ENCODE measurements around the gene SCYL2. TPM values are rescaled to one million over a fixed set of nuclear protein-coding genes. Genes with fewer than 3 reads are reported as not detected.
A peak's percentile ranks its signal among the peaks of the same experiment; 100 is the strongest.

The SCYL2 gene
- total and polyA plus RNA-seq, 2 of the 13 experiments (the other 11 are each of a cell fraction or from before 2014, with no cell fraction given), result 11.4 to 28.8 TPM

- TF ChIP-seq RFX5 (IDR thresholded peaks at IDR 0.05; ENCODE audit: low read depth, low read length) (0 out of 2 replicates have a peak, but pooled peaks have one; percentile 26), MNT (IDR thresholded peaks at IDR 0.05) (no peak), NR2F2 (IDR thresholded peaks at IDR 0.05; ENCODE audit: borderline replicate concordance, low read depth) (no peak), PCBP2 (optimal IDR thresholded peaks at IDR 0.05; ENCODE audit: low read depth, low read length, poor library complexity, severe bottlenecking) (no peak), ZFP41 (CRISPR knock-in tag; IDR thresholded peaks at IDR 0.05; ENCODE audit: borderline replicate concordance) (no peak), EZH2 (conservative IDR thresholded peaks at IDR 0.05; ENCODE audit: low read depth, low read length) (no peak), KLF6 (CRISPR knock-in tag; IDR thresholded peaks at IDR 0.05) (0 out of 2 replicates have a peak, but pooled peaks have one; percentile 47), MXD4 (CRISPR knock-in tag; IDR thresholded peaks at IDR 0.05) (no peak), CEBPG (CRISPR knock-in tag; IDR thresholded peaks at IDR 0.05) (no peak), MIER2 (CRISPR knock-in tag; IDR thresholded peaks at IDR 0.05) (no peak), ZSCAN21 (CRISPR knock-in tag; IDR thresholded peaks at IDR 0.05; ENCODE audit: borderline replicate concordance) (no peak), DMAP1 (CRISPR knock-in tag; IDR thresholded peaks at IDR 0.05) (0 out of 2 replicates have a peak, but pooled peaks have one; percentile 31), SMAD3 (CRISPR knock-in tag; IDR thresholded peaks at IDR 0.05) (no peak), GFI1 (CRISPR knock-in tag; IDR thresholded peaks at IDR 0.05; ENCODE audit: borderline replicate concordance) (peak; percentile 57; the same call in 1 of the 2 replicates), HNRNPH1 (optimal IDR thresholded peaks at IDR 0.05; ENCODE audit: low read depth, low read length) (peak; percentile 26), CBX1 (IDR thresholded peaks at IDR 0.05; ENCODE audit: low read depth) (no peak), ZFP91 (CRISPR knock-in tag; IDR thresholded peaks at IDR 0.05; ENCODE audit: borderline replicate concordance) (peak; percentile 46; the same call in 1 of the 2 replicates), SSRP1 (CRISPR knock-in tag; IDR thresholded peaks at IDR 0.05) (0 out of 2 replicates have a peak, but pooled peaks have one; percentile 13), NR2C2 (CRISPR knock-in tag; IDR thresholded peaks at IDR 0.05; ENCODE audit: borderline replicate concordance) (peak; percentile 18; the same call in 1 of the 2 replicates), ELF1 (CRISPR knock-in tag; IDR thresholded peaks at IDR 0.05) (peak; percentile 63), ZNF549 (CRISPR knock-in tag; IDR thresholded peaks at IDR 0.05) (no peak)
- TF ChIP-seq, protein P1, sequence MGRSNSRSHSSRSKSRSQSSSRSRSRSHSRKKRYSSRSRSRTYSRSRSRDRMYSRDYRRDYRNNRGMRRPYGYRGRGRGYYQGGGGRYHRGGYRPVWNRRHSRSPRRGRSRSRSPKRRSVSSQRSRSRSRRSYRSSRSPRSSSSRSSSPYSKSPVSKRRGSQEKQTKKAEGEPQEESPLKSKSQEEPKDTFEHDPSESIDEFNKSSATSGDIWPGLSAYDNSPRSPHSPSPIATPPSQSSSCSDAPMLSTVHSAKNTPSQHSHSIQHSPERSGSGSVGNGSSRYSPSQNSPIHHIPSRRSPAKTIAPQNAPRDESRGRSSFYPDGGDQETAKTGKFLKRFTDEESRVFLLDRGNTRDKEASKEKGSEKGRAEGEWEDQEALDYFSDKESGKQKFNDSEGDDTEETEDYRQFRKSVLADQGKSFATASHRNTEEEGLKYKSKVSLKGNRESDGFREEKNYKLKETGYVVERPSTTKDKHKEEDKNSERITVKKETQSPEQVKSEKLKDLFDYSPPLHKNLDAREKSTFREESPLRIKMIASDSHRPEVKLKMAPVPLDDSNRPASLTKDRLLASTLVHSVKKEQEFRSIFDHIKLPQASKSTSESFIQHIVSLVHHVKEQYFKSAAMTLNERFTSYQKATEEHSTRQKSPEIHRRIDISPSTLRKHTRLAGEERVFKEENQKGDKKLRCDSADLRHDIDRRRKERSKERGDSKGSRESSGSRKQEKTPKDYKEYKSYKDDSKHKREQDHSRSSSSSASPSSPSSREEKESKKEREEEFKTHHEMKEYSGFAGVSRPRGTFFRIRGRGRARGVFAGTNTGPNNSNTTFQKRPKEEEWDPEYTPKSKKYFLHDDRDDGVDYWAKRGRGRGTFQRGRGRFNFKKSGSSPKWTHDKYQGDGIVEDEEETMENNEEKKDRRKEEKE (IDR thresholded peaks at IDR 0.05), result no peak
Observed at GRCh38 chr12:100266835-100267602, at the start of gene SCYL2, which contains the start of gene DEPDC4 (continued).

All from HepG2 (cell line).